HG03108 (cell line): ENCODE measurements around the gene AQP7.
"Not testable (repeated sequence)": the region's sequence is repeated elsewhere in the genome, so short reads cannot be mapped to it uniquely, and the experiment has no call there.

ENCODE experiments used
- ATAC-seq: cut with Tn5 transposase; IDR thresholded peaks from one replicate; pipeline ENCODE4 v1.9.1; 2021; ENCODE audit warnings: moderate library complexity; ENCODE audit not compliant: unreplicated experiment

Gene AQP7

GRCh38 chr9:33399047-33399446 lies 3.3 kb downstream of the AQP7 start:
- not testable (repeated sequence) for ATAC-seq

GRCh38 chr9:33397801-33398200 lies 4.6 kb downstream of the AQP7 start:
- not testable (repeated sequence) for ATAC-seq

GRCh38 chr9:33395159-33395879 lies 7.0 kb downstream of the AQP7 start:
- not testable (repeated sequence) for ATAC-seq

GRCh38 chr9:33393986-33394385 lies 8.4 kb downstream of the AQP7 start:
- ATAC-seq, result not testable (repeated sequence)

GRCh38 chr9:33393581-33393980 lies 8.8 kb downstream of the AQP7 start:
- no peak for ATAC-seq

GRCh38 chr9:33392591-33393021 lies 9.8 kb downstream of the AQP7 start:
- ATAC-seq, result not testable (repeated sequence)

GRCh38 chr9:33391111-33391771 lies 11.1 kb downstream of the AQP7 start:
- ATAC-seq, result not testable (repeated sequence)

GRCh38 chr9:33388110-33388994 lies 14.0 kb downstream of the AQP7 start:
- no peak for ATAC-seq

GRCh38 chr9:33386998-33387397 lies 15.4 kb downstream of the AQP7 start:
- not testable (repeated sequence) for ATAC-seq

- ATAC-seq, result not testable (repeated sequence)
Measured at GRCh38 chr9:33386641-33386996, 15.7 kb downstream of the AQP7 start.

- ATAC-seq, result not testable (repeated sequence)
Measured at GRCh38 chr9:33385979-33386640, 16.3 kb downstream of the AQP7 start.

GRCh38 chr9:33385536-33385935 lies 16.8 kb downstream of the AQP7 start:
- ATAC-seq, result not testable (repeated sequence)

GRCh38 chr9:33383396-33383795 lies 19.0 kb downstream of the AQP7 start:
- ATAC-seq, result not testable (repeated sequence)

GRCh38 chr9:33382397-33382796 lies 20.0 kb downstream of the AQP7 start:
- ATAC-seq, result not testable (repeated sequence)

- ATAC-seq, result no peak
Measured at GRCh38 chr9:33381231-33381791, 21.1 kb downstream of the AQP7 start.

- no peak for ATAC-seq
Measured at GRCh38 chr9:33380390-33381094, 21.8 kb downstream of the AQP7 start.

- no peak for ATAC-seq
Measured at GRCh38 chr9:33379666-33380389, 22.5 kb downstream of the AQP7 start.

- no peak for ATAC-seq
Measured at GRCh38 chr9:33378121-33378795, 24.1 kb downstream of the AQP7 start.
